GM21529 (cell line): ENCODE measurements around the gene COLGALT1.
"Not testable (repeated sequence)": the region's sequence is repeated elsewhere in the genome, so short reads cannot be mapped to it uniquely, and the experiment has no call there.

Source experiments
- ATAC-seq: cut with Tn5 transposase; IDR thresholded peaks from one replicate; pipeline ENCODE4 v1.9.1; 2021; ENCODE audit not compliant: unreplicated experiment

The COLGALT1 gene

GRCh38 chr19:17555480-17555928 is at the start of gene COLGALT1:
TSS of gene COLGALT1 (plus strand) at chr19:17555649. CDS start at chr19:17555714, 65 bp downstream.
- peak; percentile 89 for ATAC-seq

GRCh38 chr19:17506745-17507144 is 48.7 kb upstream of the COLGALT1 start:
- no peak for ATAC-seq

DNA sequence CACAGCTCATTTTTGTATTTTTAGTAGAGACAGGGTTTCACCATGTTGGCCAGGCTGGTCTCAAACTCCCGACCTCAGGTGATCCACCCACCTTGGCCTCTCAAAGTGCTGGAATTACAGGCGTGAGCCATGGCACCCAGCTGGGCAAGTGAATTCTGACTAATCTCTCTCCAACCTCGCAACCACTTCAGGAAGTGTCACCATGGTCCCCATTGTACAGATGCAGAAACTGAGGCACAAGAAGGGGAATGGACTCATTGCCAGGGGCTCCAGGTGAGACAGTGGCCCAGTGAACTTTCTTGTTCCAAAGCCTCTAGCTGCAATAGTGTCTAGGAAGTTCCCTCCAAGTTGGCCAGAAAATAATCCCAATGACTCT is 46.9 kb upstream of the COLGALT1 start:
- not testable (repeated sequence) for ATAC-seq

DNA sequence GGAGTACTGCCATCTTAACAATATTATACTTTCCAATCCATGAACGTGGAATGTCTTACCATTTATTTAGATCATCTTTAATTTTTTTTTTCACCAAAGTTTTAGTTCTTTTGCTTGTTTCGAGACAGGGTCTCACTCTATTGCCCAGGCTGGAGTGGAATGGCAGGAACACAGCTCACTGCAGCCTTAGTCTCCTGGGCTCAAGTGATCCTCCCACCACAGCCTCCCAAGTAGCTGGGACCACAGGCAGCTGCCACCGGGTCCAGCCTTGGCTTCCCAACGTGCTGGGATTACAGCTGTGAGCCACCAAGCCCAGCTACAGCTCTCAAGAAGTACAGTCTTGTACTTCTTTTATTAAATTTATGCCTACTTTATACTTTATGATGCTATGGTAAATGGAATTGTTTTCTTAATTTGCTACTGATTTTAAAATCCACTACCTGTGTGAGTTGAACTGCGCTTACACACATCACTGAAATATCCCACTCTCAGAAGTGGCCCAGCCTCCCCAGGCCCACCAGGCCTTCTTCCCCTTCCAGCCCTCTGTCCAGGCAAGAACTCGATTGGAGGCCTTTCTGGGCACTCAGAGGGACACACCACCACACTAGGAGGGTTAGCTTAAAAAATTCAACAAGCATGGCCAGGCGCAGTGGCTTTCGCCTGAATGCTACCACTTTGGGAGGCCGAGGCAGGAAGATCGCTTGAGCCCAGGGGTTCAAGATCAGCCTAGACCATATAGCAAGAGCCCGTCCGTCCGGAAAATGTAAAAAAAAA is 45.0 kb upstream of the COLGALT1 start:
- no peak for ATAC-seq

GRCh38 chr19:17511724-17512573 is 43.5 kb upstream of the COLGALT1 start:
- peak; percentile 51 for ATAC-seq

DNA sequence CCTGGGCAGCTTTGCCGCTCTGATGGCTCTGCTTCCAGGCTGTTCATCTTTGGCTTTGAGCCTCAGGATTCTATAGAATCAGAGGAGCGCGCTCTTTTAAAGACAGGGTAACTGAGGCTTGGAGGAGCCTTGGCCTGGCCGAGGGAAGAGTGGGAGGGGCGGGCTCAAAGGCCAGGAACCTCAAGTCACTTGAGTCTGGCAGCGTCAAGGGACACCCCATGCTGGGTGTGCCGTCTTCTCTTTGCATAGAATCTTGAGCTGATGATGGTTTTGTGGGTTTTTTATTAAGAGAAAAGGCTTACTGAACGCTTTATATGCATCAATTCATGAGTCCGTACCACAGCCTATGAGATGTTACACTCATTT is 42.9 kb upstream of the COLGALT1 start:
- ATAC-seq: no peak

GRCh38 chr19:17515408-17516149 is 39.9 kb upstream of the COLGALT1 start:
- no peak for ATAC-seq

DNA sequence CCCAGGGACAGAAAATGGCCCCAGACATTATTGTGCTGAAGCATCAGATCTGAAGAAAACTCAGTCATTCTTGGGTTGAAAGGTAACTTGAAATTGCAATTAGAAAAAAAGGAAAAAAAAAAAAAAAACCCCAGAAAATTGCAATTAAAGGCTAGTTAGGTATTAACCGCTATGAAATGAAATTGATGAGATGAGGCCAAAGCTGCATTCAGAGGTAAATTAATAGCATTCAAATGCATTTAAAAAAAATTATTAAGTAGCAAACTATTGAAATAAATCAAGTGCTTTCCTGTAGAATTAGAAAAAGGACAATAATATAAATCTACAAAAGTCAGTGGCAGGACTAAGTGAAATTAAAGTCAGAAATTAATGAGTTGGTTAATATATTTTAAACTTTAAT is 37.6 kb upstream of the COLGALT1 start:
- no peak for ATAC-seq

- not testable (repeated sequence) for ATAC-seq
Observed at GRCh38 chr19:17518654-17519053, 36.8 kb upstream of the COLGALT1 start.

GRCh38 chr19:17519967-17520366 is 35.5 kb upstream of the COLGALT1 start:
- ATAC-seq: no peak

DNA sequence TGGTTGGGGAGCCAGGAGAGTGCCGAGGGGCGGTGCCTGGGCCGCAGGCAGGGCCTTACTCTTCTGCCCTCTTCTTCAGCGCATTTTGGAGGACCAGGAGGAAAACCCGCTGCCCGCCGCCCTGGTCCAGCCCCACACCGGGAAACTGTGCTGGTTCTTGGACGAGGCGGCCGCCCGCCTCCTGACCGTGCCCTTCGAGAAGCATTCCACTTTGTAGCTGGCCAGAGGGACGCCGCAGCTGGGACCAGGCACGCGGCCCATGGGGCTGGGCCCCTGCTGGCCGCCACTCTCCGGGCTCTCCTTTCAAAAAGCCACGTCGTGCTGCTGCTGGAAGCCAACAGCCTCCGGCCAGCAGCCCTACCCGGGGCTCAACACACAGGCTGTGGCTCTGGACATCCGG is 34.6 kb upstream of the COLGALT1 start:
- no peak for ATAC-seq

DNA sequence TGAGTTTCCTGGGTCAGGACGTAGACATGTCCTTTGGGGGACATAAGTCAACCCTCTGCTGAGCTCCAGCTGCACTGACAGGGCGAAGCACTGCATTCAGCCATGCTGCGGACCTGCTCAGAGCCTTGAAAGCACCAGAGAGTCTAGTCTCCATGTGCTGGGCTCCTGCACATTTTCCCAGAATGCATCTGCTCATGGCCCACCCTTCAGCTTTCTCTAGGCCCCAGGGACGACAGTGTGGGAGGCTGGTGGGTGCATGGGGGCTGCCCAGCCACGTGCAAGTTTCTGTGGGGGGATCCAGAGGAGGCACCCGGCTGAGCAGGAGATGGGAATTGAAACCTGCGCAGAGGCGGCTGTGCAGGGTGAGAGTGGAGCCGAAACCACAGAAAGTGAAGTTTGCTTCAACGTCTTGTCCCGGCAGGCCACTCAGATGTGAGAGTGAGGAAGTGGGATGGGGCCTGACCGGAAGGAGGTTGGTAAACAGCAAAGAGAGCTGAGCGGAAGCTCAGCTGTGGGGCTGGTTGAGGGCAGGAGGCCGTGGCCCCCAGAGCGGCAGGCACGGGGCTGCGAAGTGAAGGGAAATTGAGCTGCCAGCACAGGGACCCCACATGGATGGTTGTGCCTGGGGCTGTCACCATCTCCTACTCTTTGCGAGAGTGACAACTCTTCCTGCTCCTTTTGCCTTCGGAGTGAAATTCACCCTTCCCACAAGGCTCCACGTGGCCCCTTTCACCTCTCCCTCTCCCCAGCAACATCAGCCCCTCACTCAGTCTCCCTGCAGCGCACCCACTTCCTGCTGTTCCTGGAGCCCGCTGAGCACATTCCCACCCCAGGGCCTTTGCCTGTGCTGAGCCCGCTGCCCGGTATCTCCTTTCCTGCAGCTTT is 32.2 kb upstream of the COLGALT1 start:
- ATAC-seq: peak; percentile 77

DNA sequence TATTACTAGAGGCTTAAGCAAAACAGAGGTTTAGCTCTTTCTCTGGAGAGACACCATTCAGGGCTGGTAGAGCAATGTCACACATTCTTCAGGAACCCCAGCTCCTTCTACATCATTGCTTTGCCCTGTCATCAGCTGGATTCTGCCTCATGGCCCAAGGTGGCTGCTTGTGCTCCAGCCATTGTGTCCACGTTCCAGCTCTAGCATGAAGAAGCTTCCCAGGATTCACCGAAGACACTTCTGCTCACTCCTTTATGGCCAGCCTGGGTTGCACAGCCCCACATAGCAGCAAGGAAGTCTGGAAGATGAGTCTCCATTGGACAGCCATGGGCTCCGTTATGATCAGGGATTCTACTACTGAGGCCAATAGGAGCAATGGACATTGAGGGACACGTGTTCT is 30.8 kb upstream of the COLGALT1 start:
- ATAC-seq: no peak

DNA sequence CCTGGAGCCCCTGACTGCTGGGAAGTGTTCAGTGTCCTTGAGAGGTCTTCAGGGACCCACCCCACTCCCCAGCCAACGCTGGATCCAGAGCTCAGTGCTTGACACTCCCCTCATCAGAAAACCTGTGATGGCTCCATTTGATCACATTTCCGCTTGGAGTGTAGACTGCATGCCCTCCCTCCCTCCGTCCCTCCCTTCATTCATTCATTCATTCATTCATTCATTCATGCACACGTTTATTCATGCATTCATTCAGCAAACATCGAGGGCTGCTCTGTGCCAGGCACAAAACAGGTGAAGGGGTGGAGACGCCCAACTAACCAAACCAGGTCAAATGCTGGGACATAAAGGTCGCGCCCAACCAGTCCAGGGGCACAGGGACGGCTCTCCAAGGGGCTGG is 30.3 kb upstream of the COLGALT1 start:
- ATAC-seq: no peak

GRCh38 chr19:17526922-17527321 is 28.5 kb upstream of the COLGALT1 start:
- ATAC-seq: no peak

DNA sequence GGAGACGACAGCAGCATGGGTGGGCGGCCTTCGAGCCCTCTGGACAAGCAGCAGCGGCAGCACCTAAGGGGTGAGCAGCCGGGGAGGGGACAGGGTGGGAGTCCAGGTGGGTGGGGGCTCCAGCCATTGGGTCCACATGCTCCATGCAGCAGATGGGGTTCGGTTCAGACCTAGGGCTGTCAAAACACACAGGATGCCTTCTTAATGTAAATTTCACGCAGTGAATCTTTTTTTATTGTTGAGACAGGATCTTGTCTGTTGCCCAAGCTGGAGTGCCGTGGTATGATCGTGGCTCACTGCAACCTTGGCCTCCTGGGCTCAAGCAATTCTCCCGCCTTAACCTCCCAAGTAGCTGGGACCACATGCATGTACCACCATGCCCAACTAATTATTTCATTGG is 28.1 kb upstream of the COLGALT1 start:
- ATAC-seq: no peak

DNA sequence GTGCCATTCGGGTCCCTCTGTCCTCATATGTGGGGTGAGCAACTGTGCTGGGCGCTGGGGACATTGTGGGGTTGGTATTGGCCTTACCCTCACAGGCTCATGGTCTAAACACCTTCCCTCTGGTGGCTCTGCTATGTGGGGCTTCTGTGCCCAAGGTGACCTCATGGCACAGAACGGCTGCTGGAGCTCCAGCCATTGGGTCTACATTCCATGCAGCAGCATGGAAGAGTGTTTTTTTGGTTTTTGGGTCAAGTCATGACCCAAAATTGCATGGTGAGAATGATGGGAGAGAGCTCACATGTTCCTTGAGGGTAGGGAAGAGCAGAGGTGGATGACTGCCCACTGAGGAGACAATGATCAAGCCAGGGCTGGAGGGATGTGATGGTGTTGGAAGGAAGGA is 26.8 kb upstream of the COLGALT1 start:
- ATAC-seq: no peak

DNA sequence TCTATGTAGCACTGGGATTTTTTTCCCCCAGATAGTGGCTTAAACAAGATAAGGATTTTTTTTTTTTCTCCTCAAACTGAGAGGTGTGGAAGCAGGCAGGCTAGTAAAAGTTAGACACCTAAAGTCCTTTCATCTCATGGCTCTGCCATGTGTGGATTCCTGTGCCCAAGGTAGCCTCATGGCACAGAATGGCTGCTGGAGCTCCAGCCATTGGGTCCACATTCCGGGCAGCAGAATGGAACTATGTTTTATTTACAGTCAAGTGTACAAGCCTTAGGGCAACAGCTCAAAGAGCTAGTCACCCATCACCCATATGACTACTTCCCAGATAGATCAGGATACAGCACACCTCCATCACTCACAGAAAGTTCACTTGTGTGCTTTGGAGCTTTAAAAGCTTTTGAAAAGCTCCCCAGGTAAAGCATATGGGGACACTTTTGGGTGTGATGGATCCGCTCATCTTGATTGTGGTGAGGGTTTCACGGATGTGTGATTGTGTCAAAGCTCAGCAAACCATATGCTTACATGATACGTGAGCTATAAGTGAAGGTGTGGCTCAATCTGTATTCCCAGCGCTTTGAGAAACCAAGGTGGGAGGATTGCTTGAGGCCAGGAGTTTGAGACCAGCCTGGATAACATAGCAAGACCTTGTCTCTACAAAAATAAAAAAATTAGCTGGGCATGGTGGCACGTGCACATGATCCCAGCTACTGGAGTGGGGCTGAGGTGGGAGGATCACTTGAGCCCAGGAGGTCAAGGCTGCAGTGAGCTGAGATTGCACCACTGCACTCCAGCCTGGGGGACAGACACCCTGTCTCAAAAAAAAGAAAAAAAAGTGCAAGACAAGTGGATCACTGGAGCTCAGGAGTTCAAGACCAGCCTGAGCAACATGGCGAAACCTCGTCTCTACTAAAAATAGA is 25.9 kb upstream of the COLGALT1 start:
- no peak for ATAC-seq

- no peak for ATAC-seq
Observed at GRCh38 chr19:17530586-17530985, 24.9 kb upstream of the COLGALT1 start.
